ENCODE measurements around the gene NENF. TPM values are rescaled to one million over a fixed set of nuclear protein-coding genes. Genes with fewer than 3 reads are reported as not detected.

NENF gene
- total and polyA plus RNA-seq, 2 donors (not counting 1 experiment from before 2014, with no cell fraction given), result 10.6 to 20.3 TPM

DNA sequence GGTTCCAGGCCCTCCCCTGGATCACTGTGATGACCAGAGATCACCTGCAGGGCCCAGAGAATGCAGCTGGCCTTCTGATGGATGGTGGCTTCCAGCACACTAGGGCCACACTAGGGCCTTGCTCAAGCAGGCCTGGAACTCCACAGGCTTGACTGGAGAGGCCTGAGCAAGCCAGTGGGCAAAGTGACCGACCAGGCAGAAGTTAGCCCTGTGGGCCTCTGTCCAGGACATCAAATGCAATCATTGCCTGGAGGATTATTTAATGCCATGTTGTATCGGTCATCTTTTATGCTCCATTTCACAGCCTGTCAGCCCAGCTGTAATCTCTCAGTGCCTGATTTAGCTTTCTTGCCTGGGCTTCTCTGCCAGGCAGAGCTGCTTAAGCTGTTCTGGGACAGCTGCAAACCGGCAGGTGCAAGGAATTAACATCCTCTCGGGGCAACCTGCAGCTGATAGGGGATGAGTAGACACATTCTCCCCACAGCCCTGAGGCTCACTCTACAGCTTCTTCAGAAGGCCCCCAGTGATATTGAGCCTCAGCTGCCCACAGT, 17.7 kb downstream of the NENF start:
- Histone ChIP-seq H3K36me3 (replicated peaks in 1 of 2; ENCODE audit: control extremely low read depth in 1 of 2, control insufficient read depth in 1 of 2, extremely low read depth in 1 of 2, insufficient read depth in 2 of 2, low read length in 1 of 2) (peaks cover 0 to 4% of the 10 kb centered on the region in 2 experiments), H3K27me3 (replicated peaks in 1 of 4; ENCODE audit: control extremely low read depth in 1 of 4, control insufficient read depth in 3 of 4, insufficient read depth in 4 of 4, low read length in 3 of 4) (no peaks in the 10 kb centered on the region), H3K79me2 (ENCODE audit: control insufficient read depth, insufficient read depth, low read length) (no peaks in the 10 kb centered on the region), H3K4me3 (ENCODE audit: control extremely low read depth in 1 of 5, extremely low read depth in 1 of 5, insufficient read depth in 1 of 5, low read depth in 2 of 5, low read length in 4 of 5) (no peak overlapping the region), H2AFZ (ENCODE audit: insufficient read depth, low read depth, low read length, poor library complexity, severe bottlenecking) (no peak overlapping the region), H3K27ac (ENCODE audit: low read length in 2 of 2) (no peak overlapping the region), H3K9ac (ENCODE audit: low read length) (no peak overlapping the region), H3K4me2 (replicated peaks; ENCODE audit: low read depth, low read length, poor library complexity, severe bottlenecking) (no peak overlapping the region), H3K9me3 (ENCODE audit: control extremely low read depth in 1 of 3, control insufficient read depth in 2 of 3, insufficient read depth in 1 of 3, low read length in 2 of 3) (no peaks in the 10 kb centered on the region), H3K4me1 (ENCODE audit: control insufficient read depth in 2 of 2, insufficient read depth in 2 of 2, low read length in 2 of 2) (no peaks in the 10 kb centered on the region), H4K20me1 (ENCODE audit: control insufficient read depth, insufficient read depth, low read length, poor library complexity, severe bottlenecking) (no peaks in the 10 kb centered on the region)
- Mint-ChIP-seq H3K27me3 (no peaks in the 10 kb centered on the region), H3K4me3 (no peak overlapping the region), H3K4me1 (no peaks in the 10 kb centered on the region), H3K27ac (no peak overlapping the region), H3K9me3 (ENCODE audit: insufficient read depth) (no peaks in the 10 kb centered on the region)
- DNase-seq, result no peak
- intact Hi-C loops (cut with micrococcal nuclease), result no loop called here
- TF ChIP-seq, protein P1, sequence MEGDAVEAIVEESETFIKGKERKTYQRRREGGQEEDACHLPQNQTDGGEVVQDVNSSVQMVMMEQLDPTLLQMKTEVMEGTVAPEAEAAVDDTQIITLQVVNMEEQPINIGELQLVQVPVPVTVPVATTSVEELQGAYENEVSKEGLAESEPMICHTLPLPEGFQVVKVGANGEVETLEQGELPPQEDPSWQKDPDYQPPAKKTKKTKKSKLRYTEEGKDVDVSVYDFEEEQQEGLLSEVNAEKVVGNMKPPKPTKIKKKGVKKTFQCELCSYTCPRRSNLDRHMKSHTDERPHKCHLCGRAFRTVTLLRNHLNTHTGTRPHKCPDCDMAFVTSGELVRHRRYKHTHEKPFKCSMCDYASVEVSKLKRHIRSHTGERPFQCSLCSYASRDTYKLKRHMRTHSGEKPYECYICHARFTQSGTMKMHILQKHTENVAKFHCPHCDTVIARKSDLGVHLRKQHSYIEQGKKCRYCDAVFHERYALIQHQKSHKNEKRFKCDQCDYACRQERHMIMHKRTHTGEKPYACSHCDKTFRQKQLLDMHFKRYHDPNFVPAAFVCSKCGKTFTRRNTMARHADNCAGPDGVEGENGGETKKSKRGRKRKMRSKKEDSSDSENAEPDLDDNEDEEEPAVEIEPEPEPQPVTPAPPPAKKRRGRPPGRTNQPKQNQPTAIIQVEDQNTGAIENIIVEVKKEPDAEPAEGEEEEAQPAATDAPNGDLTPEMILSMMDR (IDR thresholded peaks at IDR 0.05), result no peak
- TF ChIP-seq EZH2 (IDR thresholded peaks at IDR 0.05; ENCODE audit: borderline replicate concordance, insufficient read depth, low read depth, low read length, poor library complexity, severe bottlenecking), result no peak
- WGBS (ENCODE audit: insufficient coverage), result 88% methylated on average over 2 of the region's 4 CpGs
- ChIA-PET CTCF (interaction anchor here (1.1 to 1.3 kb wide), 3 partner anchors 14 to 388 kb away, joined by 3 to 5 read pairs (median 3); no protein-coding TSS in a partner anchor), POLR2A (no interaction called here)
- no peak for ATAC-seq (ENCODE audit: low read depth)

DNA sequence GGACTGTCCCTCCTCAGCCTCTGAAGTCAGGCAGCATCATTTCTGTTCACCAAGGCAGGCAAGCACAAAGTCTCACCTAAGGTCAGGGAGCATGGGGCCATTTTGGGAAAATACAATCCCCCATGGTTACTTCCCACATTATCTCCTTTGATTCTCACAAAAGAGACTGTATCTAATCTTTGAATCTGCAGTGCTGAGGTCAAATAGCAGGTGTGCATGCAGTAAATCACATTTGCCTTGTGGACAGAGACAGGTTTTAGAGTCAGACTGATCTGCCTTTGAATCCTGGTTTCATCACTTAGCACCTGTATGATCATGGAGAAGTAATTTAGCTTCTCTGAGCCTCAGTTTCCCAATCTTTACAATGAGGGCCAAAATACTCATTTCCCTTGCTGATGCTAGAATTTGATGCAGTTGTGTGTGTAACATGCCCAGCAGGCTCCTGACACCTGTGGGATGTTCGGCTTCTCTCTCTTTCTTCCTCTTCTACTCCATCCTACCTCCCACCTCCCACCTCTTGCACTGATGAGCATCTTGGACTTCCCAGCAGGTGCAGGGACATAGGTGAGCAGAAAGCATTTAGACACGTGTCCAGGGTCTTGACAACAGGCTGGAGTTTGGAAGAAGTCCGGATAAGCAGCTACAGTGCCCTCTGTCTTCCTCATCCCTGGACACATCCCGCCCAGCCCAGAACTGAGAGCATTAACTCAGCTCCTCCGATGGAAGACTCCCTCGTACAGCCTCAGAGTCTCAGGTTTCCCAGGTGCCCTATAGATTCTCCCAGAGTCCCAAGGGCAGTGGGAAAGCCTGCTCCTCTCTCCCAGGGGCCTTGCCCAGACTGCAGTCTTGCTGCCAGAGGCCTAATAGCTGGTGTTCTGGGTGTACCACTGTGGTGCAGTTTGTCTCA, 18.9 kb downstream of the NENF start:
- no peaks in the 10 kb centered on the region for H4K20me1 ChIP-seq (ENCODE audit: control insufficient read depth, insufficient read depth, low read length, poor library complexity, severe bottlenecking)
- ATAC-seq (ENCODE audit: low read depth) (no peak), DNase-seq (no peak)
- H3K4me3 ChIP-seq (ENCODE audit: control extremely low read depth in 1 of 5, extremely low read depth in 1 of 5, insufficient read depth in 1 of 5, low read depth in 2 of 5, low read length in 4 of 5), result no peak overlapping the region
- Mint-ChIP-seq H3K27me3 (no peaks in the 10 kb centered on the region), H3K27ac (no peak overlapping the region), H3K4me3 (no peak overlapping the region), H3K9me3 (ENCODE audit: insufficient read depth) (no peaks in the 10 kb centered on the region), H3K4me1 (no peaks in the 10 kb centered on the region)
- H3K9ac ChIP-seq (ENCODE audit: low read length), result no peak overlapping the region
- 90% methylated on average over 5 of the region's 6 CpGs for WGBS (ENCODE audit: insufficient coverage)
- H3K4me1 ChIP-seq (ENCODE audit: control insufficient read depth in 2 of 2, insufficient read depth in 2 of 2, low read length in 2 of 2), result peaks cover 0 to 6% of the 10 kb centered on the region in 2 donors
- no peaks in the 10 kb centered on the region for H3K36me3 ChIP-seq (replicated peaks in 1 of 2; ENCODE audit: control extremely low read depth in 1 of 2, control insufficient read depth in 1 of 2, extremely low read depth in 1 of 2, insufficient read depth in 2 of 2, low read length in 1 of 2)
- no peak for TF ChIP-seq EZH2 (IDR thresholded peaks at IDR 0.05; ENCODE audit: borderline replicate concordance, insufficient read depth, low read depth, low read length, poor library complexity, severe bottlenecking)
- TF ChIP-seq, protein P1 (IDR thresholded peaks at IDR 0.05), result no peak
- no peaks in the 10 kb centered on the region for H3K9me3 ChIP-seq (ENCODE audit: control extremely low read depth in 1 of 3, control insufficient read depth in 2 of 3, insufficient read depth in 1 of 3, low read length in 2 of 3)
- no peak overlapping the region for H3K4me2 ChIP-seq (replicated peaks; ENCODE audit: low read depth, low read length, poor library complexity, severe bottlenecking)
- CTCF ChIA-PET, result interaction anchor here (0.9 to 8.2 kb wide), 6 partner anchors 13 to 390 kb away, joined by 3 to 364 read pairs (median 4); no protein-coding TSS in a partner anchor
- intact Hi-C loops (cut with micrococcal nuclease), result no loop called here
- POLR2A ChIA-PET, result no interaction called here
- H2AFZ ChIP-seq (ENCODE audit: insufficient read depth, low read depth, low read length, poor library complexity, severe bottlenecking), result no peak overlapping the region
- no peak overlapping the region for H3K27ac ChIP-seq (ENCODE audit: low read length in 2 of 2)
- H3K79me2 ChIP-seq (ENCODE audit: control insufficient read depth, insufficient read depth, low read length), result no peaks in the 10 kb centered on the region
- no peaks in the 10 kb centered on the region for H3K27me3 ChIP-seq (replicated peaks in 1 of 4; ENCODE audit: control extremely low read depth in 1 of 4, control insufficient read depth in 3 of 4, insufficient read depth in 4 of 4, low read length in 3 of 4)
